Stomach (tissue), 19 donors: ENCODE results near the gene PLEKHG2. TPM values are rescaled to one million over a fixed set of nuclear protein-coding genes. Genes with fewer than 3 reads are reported as not detected.
A peak's percentile ranks its signal among the peaks of the same experiment; 100 is the strongest.

ENCODE experiments used
- DNase-seq, 2 donors: peaks; one replicate each; pipeline versions ENCODE4 v3.0.0 to v3.0.0-alpha.2; 2013 to 2019
- H3K27ac ChIP-seq, 5 donors: fragments of 200-600 bp in 4 of 5; sonication (generic) in 4 of 5; one replicate each; pipeline ENCODE4 v1.5.1; 2013 to 2019; ENCODE audit warnings: mild to moderate bottlenecking in 1 of 5, moderate library complexity in 1 of 5
- H3K27me3 ChIP-seq, 3 donors: fragments of 200-600 bp; sonication (generic); one replicate each; pipeline ENCODE4 v1.5.1; 2017 to 2019; ENCODE audit warnings: mixed run types in 1 of 3
- H3K36me3 ChIP-seq, 4 donors: fragments of 200-600 bp; sonication (generic); 1 replicate in 3 of 4; 2 replicates in 1 of 4; pipeline ENCODE4 v1.5.1; 2016 to 2019
- H3K4me1 ChIP-seq, 4 donors: fragments of 200-600 bp; sonication (generic); one replicate each; pipeline ENCODE4 v1.5.1; 2016 to 2019
- H3K4me3 ChIP-seq, 4 donors: fragments of 200-600 bp; sonication (generic) in 3 of 4; one replicate each; pipeline ENCODE4 v1.5.1; 2016 to 2019; ENCODE audit warnings: mild to moderate bottlenecking in 1 of 4
- H3K9me3 ChIP-seq, 4 donors: fragments of 200-600 bp; sonication (generic); one replicate each; pipeline ENCODE4 v1.5.1; 2016 to 2019
- CTCF ChIP-seq, 7 experiments: fragments of 450-650 bp in 4 of 7; fragments of 200-600 bp in 3 of 7; sonication (generic) in 3 of 7; IDR thresholded peaks; one replicate each; pipeline ENCODE4 v1.5.1; 2016 to 2019; ENCODE audit warnings: antibody characterized with exemption in 7 of 7, control low read depth in 2 of 7, mild to moderate bottlenecking in 1 of 7
- EP300 ChIP-seq: sonication (generic); formaldehyde crosslinking; IDR thresholded peaks from one replicate; pipeline ENCODE4 v1.6.1; 2017; ENCODE audit warnings: antibody characterized with exemption
- POLR2A ChIP-seq, 4 donors: fragments of 450-650 bp; IDR thresholded peaks; one replicate each; pipeline ENCODE4 v1.6.1; 2016; ENCODE audit warnings: antibody characterized with exemption in 4 of 4, control low read depth in 2 of 4, mild to moderate bottlenecking in 1 of 4, moderate library complexity in 1 of 4
- POLR2AphosphoS5 ChIP-seq, 3 donors: sonication (generic); formaldehyde crosslinking; IDR thresholded peaks; one replicate each; pipeline ENCODE4 v1.6.1; 2016; ENCODE audit warnings: antibody characterized with exemption in 3 of 3
- WGBS, 5 donors: extraction: QIAGEN DNeasy Blood & Tissue Kit in 3 of 5; methylation state at CpG; one replicate each; pipeline versions ENCODE4 v1.1.5 to v1.1.7; 2013 to 2018; 5-methylcytosine and 5-hydroxymethylcytosine counted together
- intact Hi-C: fragments of 100-400 bp; cut with DNase I; formaldehyde crosslinking; loops from one replicate; pipeline ENCODE4 v1.15.1; 2023; ENCODE audit warnings: low total_unique reads
- long read RNA-seq, 10 donors: transcript quantifications; one replicate each; lab custom pipeline, GENCODE V29; 2026
- polyA plus RNA-seq, 3 donors: library from polyadenylated mRNA; stranded (reverse); fragments of 200-250 nt; gene quantifications; one replicate each; pipeline ENCODE4 v1.2.3, GENCODE V29; 2013
- total RNA-seq, 5 donors: library from RNA; depleted of rRNA; stranded (reverse); fragments of >200 nt; gene quantifications; one replicate each; pipeline versions ENCODE4 v1.1.0 to v1.2.3, GENCODE V29; 2014 to 2016
- donor health status: healthy with polysubstance abuse.
- donor health status: Bipolar disorder and iron deficiency.
- donor health status: healthy.

Gene PLEKHG2
- total RNA-seq, result 10 to 100 TPM in 2 of 5 donors, 1 to 10 TPM in 3; 1.4 to 20.2 (median 8.5) TPM
- 1 to 10 TPM; 4.6 to 6.3 (median 4.9) TPM for polyA plus RNA-seq
- long read RNA-seq, donor 1, partial matches to known transcripts, result 5 of 5 reads
- long read RNA-seq, donor 1, other reads (novel, unspliced or antisense), result 0 of 5 reads
- long read RNA-seq, donor 2, partial matches to known transcripts, result 7 of 9 reads
- long read RNA-seq, donor 2, other reads (novel, unspliced or antisense), result 0 of 9 reads
- long read RNA-seq, donor 3, partial matches to known transcripts, result 0 of 2 reads
- long read RNA-seq, donor 3, other reads (novel, unspliced or antisense), result 0 of 2 reads
- long read RNA-seq, donor 4, result 0 reads
- long read RNA-seq, donor 5, partial matches to known transcripts, result 2,758 of 2,997 reads
- long read RNA-seq, donor 5, other reads (novel, unspliced or antisense), result 238 of 2,997 reads
- long read RNA-seq, donor 6, partial matches to known transcripts, result 6,397 of 6,924 reads
- long read RNA-seq, donor 6, other reads (novel, unspliced or antisense), result 525 of 6,924 reads
- long read RNA-seq, donor 7, partial matches to known transcripts, result 3,544 of 3,860 reads
- long read RNA-seq, donor 7, other reads (novel, unspliced or antisense), result 316 of 3,860 reads
- long read RNA-seq, donor 8, partial matches to known transcripts, result 2,744 of 2,972 reads
- long read RNA-seq, donor 8, other reads (novel, unspliced or antisense), result 227 of 2,972 reads
- long read RNA-seq, donor 9, partial matches to known transcripts, result 4,998 of 5,282 reads
- long read RNA-seq, donor 9, other reads (novel, unspliced or antisense), result 284 of 5,282 reads
- long read RNA-seq, donor 10, partial matches to known transcripts, result 0 of 1 reads
- long read RNA-seq, donor 10, other reads (novel, unspliced or antisense), result 0 of 1 reads

DNA sequence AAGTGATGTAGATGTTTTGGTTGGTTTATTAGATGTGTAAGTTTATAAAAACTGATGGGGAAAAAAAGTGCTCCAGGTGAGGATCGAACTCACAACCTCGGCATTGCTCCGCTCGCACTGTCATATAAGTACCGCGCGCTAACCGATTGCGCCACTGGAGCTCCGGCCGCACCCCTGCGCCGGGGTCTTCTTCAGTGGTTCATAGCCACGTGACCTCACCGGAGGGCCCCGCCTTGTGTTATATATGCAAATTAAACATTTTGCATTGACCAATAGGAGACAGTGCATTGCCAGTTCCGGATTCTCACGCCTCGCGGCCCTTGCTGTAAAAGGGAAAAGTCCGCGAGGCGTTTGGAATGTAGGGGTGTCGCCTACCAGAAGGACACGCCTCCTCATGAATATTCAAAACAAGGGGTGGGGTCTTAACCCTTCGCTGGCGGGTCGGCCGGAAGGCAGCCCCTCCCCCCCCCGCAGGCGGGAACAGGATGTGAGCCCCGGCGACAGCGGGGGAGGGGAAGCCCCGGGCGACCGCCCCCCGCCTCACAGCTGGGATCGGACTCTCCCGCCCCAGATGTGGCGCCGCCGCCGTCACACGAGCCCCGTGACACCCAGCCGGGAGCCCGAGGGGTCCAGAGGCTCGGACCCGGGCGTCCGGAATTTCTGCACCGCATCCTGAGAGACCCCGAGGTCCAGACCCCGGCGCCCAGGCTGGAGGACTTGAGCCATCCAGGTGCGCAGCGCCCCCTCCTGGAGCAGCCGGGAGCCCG lies at the start of gene PLEKHG2:
Gene PLEKHG2 (plus strand): TSS at position 570 of the 767 bp plus-strand sequence. CDS start 1,418 bp downstream, outside the sequence.
- peak; percentile 97 to 99 for DNase-seq
- 0 to 1% (median 1%) methylated on average over 25 to 59 of the region's 60 CpGs for WGBS, 5 donors
- TF ChIP-seq EP300 (no peak), POLR2A (IDR thresholded peaks at IDR 0.05) (peak in 2 of 4 donors; percentile 79 to 95), POLR2AphosphoS5 (IDR thresholded peaks at IDR 0.05) (peak; percentile 74 to 99 (median 97)), CTCF (IDR thresholded peaks at IDR 0.05) (peak in 4 of 7 experiments; percentile 69 to 85 (median 78))
- H3K27ac ChIP-seq, result peak within 1 kb of the TSS; percentile 92 to 100 (median 98)
- intact Hi-C loops, result no loop called here
- H3K36me3 ChIP-seq, result peaks cover 18 to 28% (median 23%) of the 10 kb centered on the region in 4 donors
- H3K27me3 ChIP-seq, result no peaks in the 10 kb centered on the region
- H3K4me3 ChIP-seq, result peak within 1 kb of the TSS; percentile 91 to 95 (median 93)
- H3K9me3 ChIP-seq, result no peaks in the 10 kb centered on the region
- peaks cover 23 to 70% (median 68%) of the 10 kb centered on the region in 4 donors for H3K4me1 ChIP-seq

GRCh38 chr19:39362682-39363657 lies 49.5 kb upstream of the PLEKHG2 start:
- DNase-seq, result no peak
- Histone ChIP-seq H3K36me3 (peaks cover 37 to 98% (median 97%) of the 10 kb centered on the region in 4 donors), H3K4me3 (no peak overlapping the region), H3K4me1 (peaks cover 12 to 24% (median 19%) of the 10 kb centered on the region in 4 donors), H3K27ac (peak overlapping the region; percentile 48 to 75 (median 60)), H3K27me3 (no peaks in the 10 kb centered on the region), H3K9me3 (no peaks in the 10 kb centered on the region)
- TF ChIP-seq POLR2A (IDR thresholded peaks at IDR 0.05), result no peak
- WGBS, 5 donors, result 61 to 65% (median 62%) methylated on average over 6 of the region's 6 CpGs
- intact Hi-C loops, result no loop called here

DNA sequence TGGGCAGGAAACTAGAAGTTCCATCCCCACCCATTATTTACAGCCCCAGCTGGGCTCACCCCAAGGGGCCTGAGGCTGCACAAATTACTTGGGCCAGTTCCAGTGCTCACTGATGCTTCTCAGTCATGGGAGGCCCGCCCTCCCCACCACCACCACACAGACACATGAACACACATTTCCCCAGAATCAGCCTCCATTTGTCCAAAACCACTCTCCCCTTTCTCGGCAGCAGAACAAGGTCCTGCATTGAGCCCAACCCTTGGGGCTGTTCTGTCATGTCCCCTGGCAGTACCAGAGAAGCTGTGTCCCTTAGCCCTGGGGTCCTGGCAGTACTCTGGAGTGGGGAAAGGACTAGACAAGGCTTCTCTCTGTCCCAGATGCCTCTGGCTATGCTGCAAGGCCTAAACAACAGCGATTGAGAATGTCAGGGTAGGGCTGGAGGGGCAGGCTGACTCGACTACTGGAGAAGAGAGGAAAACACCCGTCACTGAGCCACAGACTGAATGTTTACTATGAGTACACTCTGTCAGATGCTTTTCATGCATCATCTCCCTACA lies 48.5 kb upstream of the PLEKHG2 start:
- intact Hi-C loops, result no loop called here
- peak in 1 of 2 donors; percentile 58 for DNase-seq
- WGBS, 5 donors, result 70 to 86% (median 75%) methylated on average over 5 of the region's 5 CpGs
- no peaks in the 10 kb centered on the region for H3K9me3 ChIP-seq
- H3K27ac ChIP-seq, result peak overlapping the region in 4 of 5 donors; percentile 56 to 75 (median 66)
- TF ChIP-seq EP300 (no peak), CTCF (IDR thresholded peaks at IDR 0.05) (no peak)
- H3K27me3 ChIP-seq, result no peaks in the 10 kb centered on the region
- H3K4me3 ChIP-seq, result no peak overlapping the region
- H3K4me1 ChIP-seq, result peaks cover 12 to 24% (median 19%) of the 10 kb centered on the region in 4 donors
- peaks cover 27 to 98% (median 96%) of the 10 kb centered on the region in 4 donors for H3K36me3 ChIP-seq

DNA sequence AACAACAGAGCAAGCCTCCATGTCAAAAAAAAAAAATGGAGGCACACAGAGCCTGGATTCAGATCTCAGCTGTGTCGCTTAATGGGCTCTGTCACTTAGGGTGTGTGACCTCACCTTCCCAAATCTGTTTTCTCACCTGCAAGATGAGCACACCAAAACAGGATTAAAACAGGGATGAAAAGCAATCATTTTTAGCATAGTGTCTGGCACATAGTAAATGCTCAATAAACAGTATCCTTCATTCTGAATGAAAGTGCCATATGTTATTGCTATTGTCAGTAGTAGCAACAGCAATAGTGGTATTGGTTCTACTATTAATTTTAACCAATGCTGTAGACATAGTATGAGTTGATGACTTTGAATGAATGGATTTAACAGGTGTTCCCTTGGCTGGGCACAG lies 46.9 kb upstream of the PLEKHG2 start:
- Histone ChIP-seq H3K4me1 (peaks cover 12 to 24% (median 19%) of the 10 kb centered on the region in 4 donors), H3K4me3 (no peak overlapping the region), H3K27me3 (no peaks in the 10 kb centered on the region), H3K36me3 (peaks cover 27 to 98% (median 96%) of the 10 kb centered on the region in 4 donors), H3K27ac (peak overlapping the region in 2 of 5 donors; percentile 4 to 70), H3K9me3 (no peaks in the 10 kb centered on the region)
- DNase-seq, result no peak
- 95 to 100% (median 100%) methylated on average over 1 of the region's 1 CpG for WGBS, 5 donors
- no peak for TF ChIP-seq POLR2A (IDR thresholded peaks at IDR 0.05)
- no peak for TF ChIP-seq POLR2AphosphoS5 (IDR thresholded peaks at IDR 0.05)
- TF ChIP-seq CTCF (IDR thresholded peaks at IDR 0.05), result no peak
- no peak for TF ChIP-seq EP300
- intact Hi-C loops, result no loop called here
